Mucosa of descending colon (tissue), 3 donors: Measurements from ENCODE around the gene COMMD2. TPM values are rescaled to one million over a fixed set of nuclear protein-coding genes. Genes with fewer than 3 reads are reported as not detected.

ENCODE experiments used
- ATAC-seq: fragments of 200-7000 bp; cut with Tn5 transposase; one replicate; pipeline ENCODE4 v1.9.1; 2020; ENCODE audit warnings: mild to moderate bottlenecking, moderate library complexity
- DNase-seq, 3 donors: peaks; one replicate each; pipeline ENCODE4 v3.0.0-alpha.2; 2020
- H3K36me3 ChIP-seq: fragments of 200-600 bp; one replicate; pipeline ENCODE4 v1.8.0; 2021; ENCODE audit warnings: low read depth, mild to moderate bottlenecking
- H3K4me1 ChIP-seq: fragments of 200-600 bp; one replicate; pipeline ENCODE4 v1.8.0; 2021; ENCODE audit warnings: low read depth, mild to moderate bottlenecking
- H3K4me3 ChIP-seq: fragments of 200-600 bp; one replicate; pipeline ENCODE4 v1.8.0; 2021; ENCODE audit warnings: mild to moderate bottlenecking
- H3K9me3 ChIP-seq: fragments of 200-600 bp; one replicate; pipeline ENCODE4 v1.8.0; 2021; ENCODE audit warnings: mild to moderate bottlenecking
- intact Hi-C, 2 donors: fragments of 100-400 bp; cut with DNase I in 1 of 2; cut with micrococcal nuclease in 1 of 2; formaldehyde crosslinking; loops; one replicate each; pipeline versions ENCODE4 v1.11.0 to v1.11.1; 2022; cut with DNase I, micrococcal nuclease
- total RNA-seq, 3 donors: library from RNA; stranded (reverse); fragmentation: NEBNext Ultra II Directional in 2 of 3; extraction: Animal tissue kit (Norgen Biotek cat#: 25700) in 2 of 3; gene quantifications; one replicate each; pipeline versions ENCODE4 v1.2.1 to v1.2.4, GENCODE V29; 2021 to 2023
- TF ChIP-seq, protein P1 (sequence below): fragments of 200-600 bp; IDR thresholded peaks from one replicate; pipeline ENCODE4 v1.8.0; 2022; ENCODE audit warnings: antibody characterized with exemption, mild to moderate bottlenecking
- donor health status: DM: no; HTN: no; CAD: no; lungs with moderate emphysema.
- donor health status: DM: no; HTN: no; CAD: no.
- donor health status: DM: no; HTN: yes; CAD: no.

COMMD2 gene
- total RNA-seq, 3 donors from 2014 or later: 19.7 to 26.9 (median 25.4) TPM

DNA sequence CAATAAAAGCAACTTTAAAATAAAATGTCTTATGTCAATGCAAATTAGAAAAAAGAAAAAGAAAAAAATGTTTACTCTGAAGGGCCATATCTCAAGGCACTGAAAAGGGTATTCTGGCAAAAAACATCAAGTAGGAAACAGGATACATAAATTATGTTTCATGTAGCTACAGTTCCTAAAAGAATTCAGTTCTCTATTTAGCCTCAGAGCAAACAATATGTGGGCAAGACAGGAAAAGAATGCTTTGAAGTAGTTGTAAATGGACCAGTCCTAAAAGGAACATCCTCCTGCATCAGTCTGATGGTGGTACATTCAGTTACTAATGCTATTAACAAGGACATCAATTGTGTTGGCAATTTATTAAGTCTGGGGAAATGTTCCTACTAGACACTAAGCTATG, 8.1 kb downstream of the COMMD2 start:
- Histone ChIP-seq H3K4me1 (no peaks in the 10 kb centered on the region), H3K4me3 (no peak overlapping the region), H3K36me3 (no peaks in the 10 kb centered on the region), H3K9me3 (no peaks in the 10 kb centered on the region)
- intact Hi-C loops: no loop called here
- TF ChIP-seq, protein P1, sequence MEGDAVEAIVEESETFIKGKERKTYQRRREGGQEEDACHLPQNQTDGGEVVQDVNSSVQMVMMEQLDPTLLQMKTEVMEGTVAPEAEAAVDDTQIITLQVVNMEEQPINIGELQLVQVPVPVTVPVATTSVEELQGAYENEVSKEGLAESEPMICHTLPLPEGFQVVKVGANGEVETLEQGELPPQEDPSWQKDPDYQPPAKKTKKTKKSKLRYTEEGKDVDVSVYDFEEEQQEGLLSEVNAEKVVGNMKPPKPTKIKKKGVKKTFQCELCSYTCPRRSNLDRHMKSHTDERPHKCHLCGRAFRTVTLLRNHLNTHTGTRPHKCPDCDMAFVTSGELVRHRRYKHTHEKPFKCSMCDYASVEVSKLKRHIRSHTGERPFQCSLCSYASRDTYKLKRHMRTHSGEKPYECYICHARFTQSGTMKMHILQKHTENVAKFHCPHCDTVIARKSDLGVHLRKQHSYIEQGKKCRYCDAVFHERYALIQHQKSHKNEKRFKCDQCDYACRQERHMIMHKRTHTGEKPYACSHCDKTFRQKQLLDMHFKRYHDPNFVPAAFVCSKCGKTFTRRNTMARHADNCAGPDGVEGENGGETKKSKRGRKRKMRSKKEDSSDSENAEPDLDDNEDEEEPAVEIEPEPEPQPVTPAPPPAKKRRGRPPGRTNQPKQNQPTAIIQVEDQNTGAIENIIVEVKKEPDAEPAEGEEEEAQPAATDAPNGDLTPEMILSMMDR: no peak
- ATAC-seq (no peak), DNase-seq (no peak)

DNA sequence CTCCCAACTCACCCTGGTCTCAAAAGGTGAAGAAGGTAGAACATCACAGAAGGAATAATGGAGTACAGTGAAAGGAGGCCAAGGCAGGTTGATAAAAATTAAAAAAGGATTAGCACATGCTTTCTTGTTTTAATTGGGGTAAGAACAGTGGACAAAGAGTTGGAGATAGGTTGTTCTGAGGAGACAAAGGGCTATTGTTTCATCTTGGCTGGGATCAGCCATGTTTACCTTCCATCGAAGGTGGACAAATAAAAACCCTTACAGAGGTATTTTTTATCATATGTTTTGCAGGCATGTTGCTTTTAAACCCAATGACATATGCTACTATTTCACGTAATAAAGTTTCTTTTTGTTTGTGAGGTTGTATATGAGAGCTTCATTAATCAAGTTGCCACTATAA, 12.9 kb downstream of the COMMD2 start:
- no peaks in the 10 kb centered on the region for H3K4me1 ChIP-seq
- ATAC-seq (no peak), DNase-seq (no peak)
- no peaks in the 10 kb centered on the region for H3K9me3 ChIP-seq
- no peak overlapping the region for H3K4me3 ChIP-seq
- TF ChIP-seq, protein P1: no peak
- intact Hi-C loops: no loop called here
- no peaks in the 10 kb centered on the region for H3K36me3 ChIP-seq

DNA sequence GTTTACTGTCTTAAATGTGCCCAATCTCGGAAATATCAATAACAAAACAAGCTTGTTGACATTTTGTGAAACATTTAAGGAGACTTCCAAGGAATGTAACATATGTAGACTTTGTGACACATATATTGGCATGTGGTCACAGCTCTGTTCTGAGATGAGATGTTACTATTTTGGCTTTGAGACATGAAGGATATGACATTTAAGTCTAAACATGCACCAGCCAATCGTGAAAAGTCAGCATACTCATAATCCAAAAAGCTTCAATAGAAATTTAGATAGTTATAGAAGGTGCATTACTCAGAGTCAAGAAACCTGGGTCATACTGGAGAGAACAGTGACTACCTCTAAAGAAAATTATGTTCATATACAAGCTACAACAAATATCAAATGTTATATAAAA, 13.4 kb downstream of the COMMD2 start:
- Histone ChIP-seq H3K4me3 (no peak overlapping the region), H3K9me3 (no peaks in the 10 kb centered on the region), H3K36me3 (no peaks in the 10 kb centered on the region), H3K4me1 (no peaks in the 10 kb centered on the region)
- TF ChIP-seq, protein P1: no peak
- DNase-seq (no peak), ATAC-seq (no peak)
- intact Hi-C loops: no loop called here

DNA sequence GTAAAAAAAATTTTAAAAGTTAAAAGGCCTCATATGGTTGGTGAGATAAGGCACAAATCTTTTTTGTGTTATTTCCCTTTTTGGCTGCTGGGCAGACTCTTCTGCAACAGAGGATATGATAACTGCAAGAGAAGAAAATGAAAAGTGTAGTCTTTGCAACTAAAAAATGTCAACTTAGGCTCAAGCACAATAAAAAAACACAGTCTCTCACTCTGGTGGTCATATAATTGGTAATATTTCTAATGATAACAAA, 15.4 kb downstream of the COMMD2 start:
- DNase-seq (no peak), ATAC-seq (no peak)
- Histone ChIP-seq H3K4me3 (no peak overlapping the region), H3K36me3 (no peaks in the 10 kb centered on the region), H3K4me1 (no peaks in the 10 kb centered on the region), H3K9me3 (no peaks in the 10 kb centered on the region)
- TF ChIP-seq, protein P1: no peak
- intact Hi-C loops: no loop called here

DNA sequence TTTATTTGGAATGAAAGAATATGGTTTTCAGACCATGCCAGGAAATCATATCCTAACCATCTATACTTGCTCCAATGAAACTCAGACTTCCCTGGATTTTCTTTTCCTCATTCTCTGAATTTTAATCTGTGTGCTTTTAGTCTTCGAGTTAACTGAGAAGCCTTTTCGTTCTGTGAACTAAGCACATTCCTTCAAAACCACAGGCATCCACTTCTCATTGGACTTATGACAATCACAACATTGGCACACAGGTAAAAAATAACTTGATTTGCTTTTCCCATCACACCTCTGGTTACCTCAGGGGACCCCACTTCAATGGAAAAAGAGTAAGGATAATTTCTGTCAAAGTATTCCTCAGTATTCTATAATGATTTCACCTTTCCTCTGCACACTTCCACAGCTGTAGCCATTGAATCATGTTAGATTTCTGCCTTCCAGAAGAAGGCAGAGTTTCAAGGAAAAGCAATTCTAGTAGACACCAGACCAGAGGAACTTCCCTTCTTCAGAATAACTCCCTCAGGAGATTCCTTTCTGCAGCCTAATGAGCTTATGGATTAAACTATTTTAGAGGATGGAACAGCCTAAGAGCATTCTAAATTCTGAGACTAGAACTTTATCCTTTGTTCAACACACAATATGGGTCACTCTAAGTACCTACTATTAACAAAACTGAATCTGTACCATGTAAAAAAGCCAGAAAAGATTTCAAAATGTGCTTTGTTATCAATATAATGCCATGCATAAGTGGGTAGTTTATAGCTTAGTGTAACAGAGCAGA, 15.9 kb downstream of the COMMD2 start:
- ATAC-seq (no peak), DNase-seq (no peak)
- Histone ChIP-seq H3K4me3 (no peak overlapping the region), H3K9me3 (no peaks in the 10 kb centered on the region), H3K4me1 (no peaks in the 10 kb centered on the region), H3K36me3 (no peaks in the 10 kb centered on the region)
- TF ChIP-seq, protein P1: no peak
- intact Hi-C loops: no loop called here

DNA sequence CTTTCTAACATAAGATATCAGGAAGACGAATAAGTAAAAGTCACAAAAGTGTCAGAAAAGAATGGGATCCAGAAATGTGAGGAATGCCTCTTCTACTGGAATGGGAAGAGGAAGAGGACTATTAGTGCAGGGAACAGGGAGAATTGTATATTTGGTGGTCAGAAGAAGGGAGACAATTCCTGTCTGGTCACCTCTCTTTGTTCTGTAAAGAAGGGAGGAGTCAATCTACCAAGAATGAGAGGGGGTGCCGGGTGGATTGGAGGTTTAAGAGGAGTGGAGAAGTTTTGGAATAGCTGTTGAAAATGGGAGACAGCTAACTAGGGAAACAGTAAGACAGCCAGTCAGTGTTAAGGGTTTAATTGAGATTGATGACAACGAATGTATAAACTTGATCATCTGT, 20.1 kb downstream of the COMMD2 start:
- no peaks in the 10 kb centered on the region for H3K36me3 ChIP-seq
- H3K9me3 ChIP-seq: no peaks in the 10 kb centered on the region
- intact Hi-C loops: no loop called here
- TF ChIP-seq, protein P1: no peak
- no peak for DNase-seq
- no peak overlapping the region for H3K4me3 ChIP-seq
- no peak for ATAC-seq
- H3K4me1 ChIP-seq: no peaks in the 10 kb centered on the region
